ENCODE data around the gene THADA. TPM values are rescaled to one million over a fixed set of nuclear protein-coding genes. Genes with fewer than 3 reads are reported as not detected.

THADA gene
- polyA plus RNA-seq, 3 donors from 2014 or later = 4.2 to 16.2 (median 8.9) TPM

GRCh38 chr2:43248621-43249020 is 347.2 kb downstream of the THADA start:
- H3K4me3 Mint-ChIP-seq = no peak overlapping the region
- peaks cover 0 to 4% (median 2%) of the 10 kb centered on the region in 3 donors for H3K27me3 Mint-ChIP-seq (ENCODE audit: low read depth in 3 of 3)
- H3K9me3 Mint-ChIP-seq = no peaks in the 10 kb centered on the region
- H3K4me1 Mint-ChIP-seq = peaks cover 0 to 1% of the 10 kb centered on the region in 2 donors
- DNase-seq = no peak
- peaks cover 0 to 5% (median 3%) of the 10 kb centered on the region in 3 donors for H3K36me3 Mint-ChIP-seq
- peak overlapping the region in 1 of 6 donors; percentile 16 for H3K27ac Mint-ChIP-seq

- Mint-ChIP-seq H3K27me3 (ENCODE audit: low read depth in 3 of 3) (peaks cover 0 to 5% (median 4%) of the 10 kb centered on the region in 3 donors), H3K9me3 (no peaks in the 10 kb centered on the region), H3K27ac (peak overlapping the region in 1 of 6 donors; percentile 55), H3K4me3 (no peak overlapping the region), H3K36me3 (peaks cover 0 to 5% (median 3%) of the 10 kb centered on the region in 3 donors), H3K4me1 (peaks cover 0 to 3% of the 10 kb centered on the region in 2 donors)
- no peak for DNase-seq
Observed at GRCh38 chr2:43246641-43247040, 349.2 kb downstream of the THADA start.

- Mint-ChIP-seq H3K4me1 (peaks cover 5 to 8% of the 10 kb centered on the region in 2 donors), H3K9me3 (no peaks in the 10 kb centered on the region), H3K4me3 (no peak overlapping the region), H3K27ac (peak overlapping the region in 1 of 6 donors; percentile 77), H3K27me3 (ENCODE audit: low read depth in 3 of 3) (peaks cover 0 to 4% (median 4%) of the 10 kb centered on the region in 3 donors), H3K36me3 (peaks cover 0 to 3% (median 0%) of the 10 kb centered on the region in 3 donors)
- no peak for DNase-seq
Observed at GRCh38 chr2:43241558-43241957, 354.3 kb downstream of the THADA start.

GRCh38 chr2:43240766-43241150 is 355.1 kb downstream of the THADA start:
- Mint-ChIP-seq H3K27me3 (ENCODE audit: low read depth in 3 of 3) (peaks cover 0 to 4% (median 2%) of the 10 kb centered on the region in 3 donors), H3K27ac (peak overlapping the region in 4 of 6 donors; percentile 1 to 67 (median 46)), H3K4me1 (peaks cover 5 to 8% of the 10 kb centered on the region in 2 donors), H3K9me3 (no peaks in the 10 kb centered on the region), H3K4me3 (no peak overlapping the region), H3K36me3 (peaks cover 0 to 3% (median 0%) of the 10 kb centered on the region in 3 donors)
- no peak for DNase-seq

- H3K4me3 Mint-ChIP-seq = no peak overlapping the region
- H3K36me3 Mint-ChIP-seq = peaks cover 0 to 3% (median 0%) of the 10 kb centered on the region in 3 donors
- H3K4me1 Mint-ChIP-seq = peaks cover 5 to 8% of the 10 kb centered on the region in 2 donors
- DNase-seq = peak in 1 of 3 donors; percentile 13
- peak overlapping the region in 5 of 6 donors; percentile 1 to 77 (median 53) for H3K27ac Mint-ChIP-seq
- peaks cover 0 to 4% (median 2%) of the 10 kb centered on the region in 3 donors for H3K27me3 Mint-ChIP-seq (ENCODE audit: low read depth in 3 of 3)
- H3K9me3 Mint-ChIP-seq = no peaks in the 10 kb centered on the region
Observed at GRCh38 chr2:43239981-43240765, 355.7 kb downstream of the THADA start.

GRCh38 chr2:43238813-43239212 is 357.0 kb downstream of the THADA start:
- Mint-ChIP-seq H3K36me3 (no peaks in the 10 kb centered on the region), H3K27me3 (ENCODE audit: low read depth in 3 of 3) (peaks cover 0 to 5% (median 2%) of the 10 kb centered on the region in 3 donors), H3K4me3 (no peak overlapping the region), H3K4me1 (peaks cover 5 to 8% of the 10 kb centered on the region in 2 donors), H3K27ac (peak overlapping the region in 1 of 6 donors; percentile 35), H3K9me3 (no peaks in the 10 kb centered on the region)
- DNase-seq = no peak

GRCh38 chr2:43238176-43238575 is 357.7 kb downstream of the THADA start:
- DNase-seq = no peak
- peaks cover 0 to 5% (median 2%) of the 10 kb centered on the region in 3 donors for H3K27me3 Mint-ChIP-seq (ENCODE audit: low read depth in 3 of 3)
- peak overlapping the region in 1 of 5 donors; percentile 23 for H3K4me3 Mint-ChIP-seq
- H3K4me1 Mint-ChIP-seq = peaks cover 5 to 8% of the 10 kb centered on the region in 2 donors
- H3K9me3 Mint-ChIP-seq = no peaks in the 10 kb centered on the region
- peak overlapping the region in 4 of 6 donors; percentile 3 to 79 (median 28) for H3K27ac Mint-ChIP-seq
- H3K36me3 Mint-ChIP-seq = no peaks in the 10 kb centered on the region

GRCh38 chr2:43233218-43234212 is 362.3 kb downstream of the THADA start:
- Mint-ChIP-seq H3K27me3 (ENCODE audit: low read depth in 3 of 3) (peaks cover 2 to 20% (median 19%) of the 10 kb centered on the region in 3 donors), H3K4me1 (peaks cover 19 to 20% of the 10 kb centered on the region in 2 donors), H3K4me3 (no peak overlapping the region), H3K36me3 (peaks cover 12 to 18% (median 15%) of the 10 kb centered on the region in 3 donors), H3K27ac (no peak overlapping the region), H3K9me3 (peaks cover 0 to 2% (median 0%) of the 10 kb centered on the region in 6 donors)
- no peak for DNase-seq

- no peak for DNase-seq
- H3K4me3 Mint-ChIP-seq = no peak overlapping the region
- peaks cover 11 to 37% (median 32%) of the 10 kb centered on the region in 3 donors for H3K27me3 Mint-ChIP-seq (ENCODE audit: low read depth in 3 of 3)
- H3K4me1 Mint-ChIP-seq = peaks cover 24 to 27% of the 10 kb centered on the region in 2 donors
- H3K27ac Mint-ChIP-seq = peak overlapping the region in 2 of 6 donors; percentile 17 to 30
- peaks cover 12 to 18% (median 15%) of the 10 kb centered on the region in 3 donors for H3K36me3 Mint-ChIP-seq
- H3K9me3 Mint-ChIP-seq = peaks cover 0 to 2% (median 0%) of the 10 kb centered on the region in 6 donors
Observed at GRCh38 chr2:43230951-43231827, 364.6 kb downstream of the THADA start.

- peaks cover 24 to 27% of the 10 kb centered on the region in 2 donors for H3K4me1 Mint-ChIP-seq
- peak overlapping the region in 2 of 6 donors; percentile 14 to 96 for H3K27ac Mint-ChIP-seq
- DNase-seq = no peak
- peaks cover 12 to 22% (median 15%) of the 10 kb centered on the region in 3 donors for H3K36me3 Mint-ChIP-seq
- H3K4me3 Mint-ChIP-seq = peak overlapping the region in 1 of 5 donors; percentile 27
- H3K27me3 Mint-ChIP-seq (ENCODE audit: low read depth in 3 of 3) = peaks cover 19 to 45% (median 40%) of the 10 kb centered on the region in 3 donors
- H3K9me3 Mint-ChIP-seq = peaks cover 0 to 2% (median 0%) of the 10 kb centered on the region in 6 donors
Observed at GRCh38 chr2:43230351-43230885, 365.4 kb downstream of the THADA start.

GRCh38 chr2:43228756-43229659 is 366.8 kb downstream of the THADA start:
- Mint-ChIP-seq H3K4me3 (peak overlapping the region; percentile 88 to 99 (median 90)), H3K4me1 (peaks cover 24 to 30% of the 10 kb centered on the region in 2 donors), H3K27me3 (ENCODE audit: low read depth in 3 of 3) (peaks cover 31 to 56% (median 53%) of the 10 kb centered on the region in 3 donors), H3K27ac (peak overlapping the region; percentile 94 to 97 (median 96)), H3K36me3 (peaks cover 16 to 30% (median 19%) of the 10 kb centered on the region in 3 donors), H3K9me3 (peaks cover 0 to 4% (median 0%) of the 10 kb centered on the region in 6 donors)
- peak in 2 of 3 donors; percentile 60 to 61 for DNase-seq

Data from immature natural killer cell (primary cell).